Activated T-helper 17 cell treated with anti-CD3 and anti-CD28 coated beads, Interleukin-2, amount 50 U/mL, for 72 hours (primary cell): Measurements from ENCODE around the gene INSC. TPM values are rescaled to one million over a fixed set of nuclear protein-coding genes. Genes with fewer than 3 reads are reported as not detected.

Experiments used
- ATAC-seq: fragments of 150-1000 bp; cut with Tn5 transposase; replicated peaks from 2 replicates; pipeline ENCODE4 v1.10.0; 2021; ENCODE audit warnings: mild to moderate bottlenecking, moderate library complexity
- H3K27ac Mint-ChIP-seq: one replicate; pipeline ENCODE4 v1.8.0; 2022; ENCODE audit warnings: mixed read lengths
- H3K27me3 Mint-ChIP-seq: one replicate; pipeline ENCODE4 v1.8.0; 2022; ENCODE audit warnings: mixed read lengths
- H3K36me3 Mint-ChIP-seq: one replicate; pipeline ENCODE4 v1.8.0; 2022; ENCODE audit warnings: low read depth, mild to moderate bottlenecking, mixed read lengths
- H3K4me1 Mint-ChIP-seq: one replicate; pipeline ENCODE4 v1.8.0; 2022; ENCODE audit warnings: mixed read lengths
- H3K4me3 Mint-ChIP-seq: one replicate; pipeline ENCODE4 v1.8.0; 2022; ENCODE audit warnings: mild to moderate bottlenecking, mixed read lengths
- H3K9me3 Mint-ChIP-seq: one replicate; pipeline ENCODE4 v1.8.0; 2022; ENCODE audit warnings: mixed read lengths
- total RNA-seq, 2 donors: library from RNA; stranded (reverse); gene quantifications; one replicate each; pipeline ENCODE4 v1.2.3, GENCODE V29; 2022

The INSC gene
- total RNA-seq, 2 donors from 2014 or later: 0.48 TPM; not detected in 1

- H3K36me3 Mint-ChIP-seq: no peaks in the 10 kb centered on the region
- no peak for ATAC-seq
- no peak overlapping the region for H3K27ac Mint-ChIP-seq
- no peak overlapping the region for H3K4me3 Mint-ChIP-seq
- H3K9me3 Mint-ChIP-seq: no peaks in the 10 kb centered on the region
- H3K27me3 Mint-ChIP-seq: peaks cover 44% of the 10 kb centered on the region
- peaks cover 4% of the 10 kb centered on the region for H3K4me1 Mint-ChIP-seq
Observed at GRCh38 chr11:15119826-15120225, 5.1 kb downstream of the INSC start.

GRCh38 chr11:15123849-15124248 is 9.1 kb downstream of the INSC start:
- ATAC-seq: no peak
- no peak overlapping the region for H3K27ac Mint-ChIP-seq
- no peaks in the 10 kb centered on the region for H3K36me3 Mint-ChIP-seq
- H3K4me1 Mint-ChIP-seq: no peaks in the 10 kb centered on the region
- no peaks in the 10 kb centered on the region for H3K9me3 Mint-ChIP-seq
- peaks cover 20% of the 10 kb centered on the region for H3K27me3 Mint-ChIP-seq
- no peak overlapping the region for H3K4me3 Mint-ChIP-seq

GRCh38 chr11:15124528-15124927 is 9.8 kb downstream of the INSC start:
- Mint-ChIP-seq H3K4me1 (no peaks in the 10 kb centered on the region), H3K27me3 (peaks cover 20% of the 10 kb centered on the region), H3K4me3 (no peak overlapping the region), H3K36me3 (no peaks in the 10 kb centered on the region), H3K9me3 (no peaks in the 10 kb centered on the region), H3K27ac (no peak overlapping the region)
- no peak for ATAC-seq

- no peaks in the 10 kb centered on the region for H3K9me3 Mint-ChIP-seq
- H3K4me1 Mint-ChIP-seq: no peaks in the 10 kb centered on the region
- H3K4me3 Mint-ChIP-seq: no peak overlapping the region
- H3K36me3 Mint-ChIP-seq: no peaks in the 10 kb centered on the region
- H3K27me3 Mint-ChIP-seq: peaks cover 17% of the 10 kb centered on the region
- ATAC-seq: no peak
- H3K27ac Mint-ChIP-seq: no peak overlapping the region
Observed at GRCh38 chr11:15127341-15127740, 12.6 kb downstream of the INSC start.

- no peak for ATAC-seq
- Mint-ChIP-seq H3K27me3 (peaks cover 8% of the 10 kb centered on the region), H3K4me3 (no peak overlapping the region), H3K9me3 (no peaks in the 10 kb centered on the region), H3K36me3 (no peaks in the 10 kb centered on the region), H3K27ac (no peak overlapping the region), H3K4me1 (no peaks in the 10 kb centered on the region)
Observed at GRCh38 chr11:15128621-15129020, 13.9 kb downstream of the INSC start.

GRCh38 chr11:15136166-15136565 is 21.4 kb downstream of the INSC start:
- Mint-ChIP-seq H3K4me3 (no peak overlapping the region), H3K9me3 (no peaks in the 10 kb centered on the region), H3K27ac (no peak overlapping the region), H3K27me3 (no peaks in the 10 kb centered on the region), H3K4me1 (no peaks in the 10 kb centered on the region), H3K36me3 (no peaks in the 10 kb centered on the region)
- ATAC-seq: no peak

GRCh38 chr11:15139096-15139770 is 24.5 kb downstream of the INSC start:
- no peak for ATAC-seq
- no peaks in the 10 kb centered on the region for H3K4me1 Mint-ChIP-seq
- no peaks in the 10 kb centered on the region for H3K27me3 Mint-ChIP-seq
- H3K9me3 Mint-ChIP-seq: no peaks in the 10 kb centered on the region
- no peak overlapping the region for H3K4me3 Mint-ChIP-seq
- no peaks in the 10 kb centered on the region for H3K36me3 Mint-ChIP-seq
- no peak overlapping the region for H3K27ac Mint-ChIP-seq

GRCh38 chr11:15139958-15140659 is 25.4 kb downstream of the INSC start:
- H3K27me3 Mint-ChIP-seq: no peaks in the 10 kb centered on the region
- no peak overlapping the region for H3K4me3 Mint-ChIP-seq
- no peaks in the 10 kb centered on the region for H3K36me3 Mint-ChIP-seq
- H3K9me3 Mint-ChIP-seq: no peaks in the 10 kb centered on the region
- no peaks in the 10 kb centered on the region for H3K4me1 Mint-ChIP-seq
- H3K27ac Mint-ChIP-seq: no peak overlapping the region
- ATAC-seq: no peak

GRCh38 chr11:15141381-15141780 is 26.7 kb downstream of the INSC start:
- Mint-ChIP-seq H3K27me3 (no peaks in the 10 kb centered on the region), H3K27ac (no peak overlapping the region), H3K36me3 (no peaks in the 10 kb centered on the region), H3K4me3 (no peak overlapping the region), H3K9me3 (no peaks in the 10 kb centered on the region), H3K4me1 (no peaks in the 10 kb centered on the region)
- ATAC-seq: no peak

- Mint-ChIP-seq H3K4me1 (no peaks in the 10 kb centered on the region), H3K36me3 (no peaks in the 10 kb centered on the region), H3K27ac (no peak overlapping the region), H3K4me3 (no peak overlapping the region), H3K9me3 (no peaks in the 10 kb centered on the region), H3K27me3 (peaks cover 5% of the 10 kb centered on the region)
- no peak for ATAC-seq
Observed at GRCh38 chr11:15142838-15143237, 28.1 kb downstream of the INSC start.

- H3K27ac Mint-ChIP-seq: no peak overlapping the region
- H3K9me3 Mint-ChIP-seq: no peaks in the 10 kb centered on the region
- no peaks in the 10 kb centered on the region for H3K36me3 Mint-ChIP-seq
- peaks cover 5% of the 10 kb centered on the region for H3K27me3 Mint-ChIP-seq
- ATAC-seq: no peak
- H3K4me3 Mint-ChIP-seq: no peak overlapping the region
- no peaks in the 10 kb centered on the region for H3K4me1 Mint-ChIP-seq
Observed at GRCh38 chr11:15143855-15144254, 29.1 kb downstream of the INSC start.

GRCh38 chr11:15144347-15144746 is 29.6 kb downstream of the INSC start:
- Mint-ChIP-seq H3K27me3 (peaks cover 5% of the 10 kb centered on the region), H3K4me3 (no peak overlapping the region), H3K27ac (no peak overlapping the region), H3K9me3 (no peaks in the 10 kb centered on the region), H3K36me3 (no peaks in the 10 kb centered on the region), H3K4me1 (no peaks in the 10 kb centered on the region)
- ATAC-seq: no peak

GRCh38 chr11:15145151-15145550 is 30.4 kb downstream of the INSC start:
- Mint-ChIP-seq H3K27ac (no peak overlapping the region), H3K27me3 (peaks cover 5% of the 10 kb centered on the region), H3K4me3 (no peak overlapping the region), H3K9me3 (no peaks in the 10 kb centered on the region), H3K36me3 (no peaks in the 10 kb centered on the region), H3K4me1 (no peaks in the 10 kb centered on the region)
- ATAC-seq: no peak

GRCh38 chr11:15145615-15146014 is 30.9 kb downstream of the INSC start:
- Mint-ChIP-seq H3K9me3 (no peaks in the 10 kb centered on the region), H3K4me3 (no peak overlapping the region), H3K27ac (no peak overlapping the region), H3K4me1 (no peaks in the 10 kb centered on the region), H3K36me3 (no peaks in the 10 kb centered on the region), H3K27me3 (peaks cover 5% of the 10 kb centered on the region)
- ATAC-seq: no peak

- ATAC-seq: no peak
- no peaks in the 10 kb centered on the region for H3K9me3 Mint-ChIP-seq
- no peaks in the 10 kb centered on the region for H3K4me1 Mint-ChIP-seq
- no peaks in the 10 kb centered on the region for H3K36me3 Mint-ChIP-seq
- H3K4me3 Mint-ChIP-seq: no peak overlapping the region
- H3K27ac Mint-ChIP-seq: no peak overlapping the region
- H3K27me3 Mint-ChIP-seq: peaks cover 5% of the 10 kb centered on the region
Observed at GRCh38 chr11:15146271-15147003, 31.7 kb downstream of the INSC start.
